Loucy (cell line): ENCODE measurements around the gene C12orf57.

Experiments used
- H2AFZ ChIP-seq: fragments of 200-600 bp; sonication (generic); 2 replicates; pipeline ENCODE4 v1.6.0; 2016; ENCODE audit warnings: antibody characterized with exemption, mild to moderate bottlenecking, low read length, moderate library complexity
- H3F3A ChIP-seq: fragments of 200-600 bp; 2 replicates; pipeline ENCODE4 v1.6.0; 2016; ENCODE audit warnings: antibody characterized with exemption, low read depth, mild to moderate bottlenecking
- H3K27me3 ChIP-seq: fragments of 200-600 bp; sonication (generic); 2 replicates; pipeline ENCODE4 v1.6.1; 2014; ENCODE audit warnings: low read length, mild to moderate bottlenecking; ENCODE audit not compliant: insufficient read depth, poor library complexity, severe bottlenecking
- H3K36me3 ChIP-seq: fragments of 200-600 bp; sonication (generic); 2 replicates; pipeline ENCODE4 v1.6.1; 2016; ENCODE audit warnings: low read length; ENCODE audit not compliant: insufficient read depth
- H3K4me1 ChIP-seq: fragments of 200-600 bp; sonication (generic); 2 replicates; pipeline ENCODE4 v1.5.1; 2014; ENCODE audit warnings: low read length, mild to moderate bottlenecking; ENCODE audit not compliant: insufficient read depth, poor library complexity, severe bottlenecking
- H3K4me2 ChIP-seq: fragments of 200-600 bp; sonication (generic); 2 replicates; pipeline ENCODE4 v1.6.0; 2014; ENCODE audit warnings: antibody characterized with exemption, low read length, low read depth, mild to moderate bottlenecking; ENCODE audit not compliant: poor library complexity, severe bottlenecking
- H3K4me3 ChIP-seq: fragments of 200-600 bp; sonication (generic); 2 replicates; pipeline ENCODE4 v1.5.1; 2014; ENCODE audit warnings: low read length, mild to moderate bottlenecking, mixed read lengths; ENCODE audit not compliant: poor library complexity, severe bottlenecking
- H3K79me2 ChIP-seq: fragments of 200-600 bp; sonication (generic); 2 replicates; pipeline ENCODE4 v1.6.1; 2014; ENCODE audit warnings: low read length; ENCODE audit not compliant: insufficient read depth
- H3K9ac ChIP-seq: fragments of 200-600 bp; sonication (generic); 2 replicates; pipeline ENCODE4 v1.6.0; 2014; ENCODE audit warnings: mild to moderate bottlenecking, low read depth, low read length, moderate library complexity; ENCODE audit not compliant: poor library complexity, severe bottlenecking
- H3K9me2 ChIP-seq: fragments of 200-600 bp; sonication (generic); replicated peaks from 2 replicates; pipeline ENCODE4 v1.6.1; 2016; ENCODE audit warnings: low read depth, low read length, mixed read lengths
- H3K9me3 ChIP-seq: fragments of 200-600 bp; sonication (generic); 2 replicates; pipeline ENCODE4 v1.6.1; 2014; ENCODE audit warnings: mild to moderate bottlenecking, antibody characterized with exemption, low read length, low read depth; ENCODE audit not compliant: insufficient read depth
- H4K20me1 ChIP-seq: fragments of 200-600 bp; sonication (generic); 2 replicates; pipeline ENCODE4 v1.6.0; 2014; ENCODE audit warnings: antibody characterized with exemption, low read length, mild to moderate bottlenecking; ENCODE audit not compliant: insufficient read depth, poor library complexity, severe bottlenecking
- CTCF ChIP-seq: fragments of 200-600 bp; sonication (generic); conservative IDR thresholded peaks from 2 replicates; pipeline ENCODE4 v1.5.1; 2014; ENCODE audit warnings: mild to moderate bottlenecking, antibody characterized with exemption, low read length
- EZH2phosphoT487 ChIP-seq: fragments of 200-600 bp; IDR thresholded peaks from 2 replicates; pipeline ENCODE4 v1.6.1; 2018; ENCODE audit warnings: antibody characterized with exemption, mild to moderate bottlenecking, moderate library complexity, borderline replicate concordance

C12orf57 gene

DNA sequence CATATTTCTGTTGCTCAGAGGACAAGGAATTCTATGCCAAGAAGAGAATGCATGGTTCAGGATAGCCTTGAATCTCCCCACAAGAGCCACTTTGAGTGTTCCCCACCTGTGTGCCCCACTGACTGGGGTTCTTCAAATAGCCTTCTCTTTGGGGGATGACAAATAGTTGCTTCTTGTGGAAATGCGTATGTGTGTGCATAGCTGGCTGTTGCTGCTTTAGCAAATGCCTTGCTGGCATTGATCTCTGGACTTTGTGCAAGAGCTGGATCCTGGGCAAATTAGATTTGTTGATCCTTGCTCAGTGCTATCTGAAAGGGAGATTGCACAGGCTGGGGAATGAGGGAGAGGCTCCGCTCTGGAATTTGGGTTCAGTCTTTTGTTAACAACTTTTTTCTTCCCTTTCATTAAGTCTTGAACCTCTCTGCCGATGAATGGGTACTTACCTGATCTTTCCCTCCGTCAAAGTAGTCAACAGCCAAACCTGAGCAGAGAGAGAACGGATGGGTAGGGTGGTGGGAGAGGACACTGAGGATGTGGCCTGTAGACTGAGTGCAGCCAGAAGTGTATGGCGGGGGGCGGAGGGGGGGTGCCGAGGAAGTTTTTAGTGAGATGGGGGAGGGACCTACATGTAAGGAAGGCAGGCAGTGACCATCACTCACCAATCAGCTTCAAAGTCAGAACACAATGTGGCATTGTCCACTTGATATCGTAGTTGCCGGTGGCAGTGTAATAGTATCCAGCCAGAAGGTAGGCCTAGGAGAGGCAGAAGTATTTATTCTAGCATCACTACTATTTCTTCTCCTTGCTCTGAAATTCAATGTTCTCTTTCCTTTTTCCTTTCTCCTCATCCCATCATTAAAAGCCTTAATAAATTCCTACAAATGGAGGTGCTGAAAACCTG lies 37.6 kb downstream of the C12orf57 start:
- H3K79me2 ChIP-seq: no peaks in the 10 kb centered on the region
- H3F3A ChIP-seq: no peaks in the 10 kb centered on the region
- H3K9ac ChIP-seq: no peak overlapping the region
- no peak overlapping the region for H3K4me3 ChIP-seq
- H3K9me3 ChIP-seq: no peaks in the 10 kb centered on the region
- TF ChIP-seq EZH2phosphoT487: no peak
- no peak for TF ChIP-seq CTCF
- peaks cover 51% of the 10 kb centered on the region; the same call in 1 of the 2 replicates for H3K36me3 ChIP-seq
- H3K27me3 ChIP-seq: no peaks in the 10 kb centered on the region
- H3K9me2 ChIP-seq: no peaks in the 10 kb centered on the region
- no peak overlapping the region for H2AFZ ChIP-seq
- H3K4me1 ChIP-seq: no peaks in the 10 kb centered on the region
- no peak overlapping the region for H3K4me2 ChIP-seq
- H4K20me1 ChIP-seq: no peaks in the 10 kb centered on the region

DNA sequence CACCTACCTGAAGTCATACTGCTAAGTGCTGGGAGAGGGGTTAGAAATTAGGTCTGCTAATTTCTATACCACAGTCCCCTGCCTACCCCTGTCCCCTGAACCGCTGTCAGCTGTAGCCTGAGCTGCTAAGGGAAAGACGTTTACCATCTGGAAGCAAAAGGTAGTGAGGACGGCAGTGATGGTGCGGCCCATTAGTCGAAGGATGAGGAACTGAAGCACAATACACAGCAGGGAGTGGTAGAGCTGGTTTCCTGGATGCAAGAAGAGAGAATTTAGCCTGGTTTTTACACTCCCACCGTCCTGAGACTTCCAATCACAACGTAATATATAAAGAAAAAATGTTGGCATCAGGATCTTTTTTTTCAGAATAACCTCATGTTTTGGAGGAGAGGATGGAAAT lies 38.7 kb downstream of the C12orf57 start:
- H3K27me3 ChIP-seq: no peaks in the 10 kb centered on the region
- TF ChIP-seq EZH2phosphoT487 (no peak), CTCF (no peak)

DNA sequence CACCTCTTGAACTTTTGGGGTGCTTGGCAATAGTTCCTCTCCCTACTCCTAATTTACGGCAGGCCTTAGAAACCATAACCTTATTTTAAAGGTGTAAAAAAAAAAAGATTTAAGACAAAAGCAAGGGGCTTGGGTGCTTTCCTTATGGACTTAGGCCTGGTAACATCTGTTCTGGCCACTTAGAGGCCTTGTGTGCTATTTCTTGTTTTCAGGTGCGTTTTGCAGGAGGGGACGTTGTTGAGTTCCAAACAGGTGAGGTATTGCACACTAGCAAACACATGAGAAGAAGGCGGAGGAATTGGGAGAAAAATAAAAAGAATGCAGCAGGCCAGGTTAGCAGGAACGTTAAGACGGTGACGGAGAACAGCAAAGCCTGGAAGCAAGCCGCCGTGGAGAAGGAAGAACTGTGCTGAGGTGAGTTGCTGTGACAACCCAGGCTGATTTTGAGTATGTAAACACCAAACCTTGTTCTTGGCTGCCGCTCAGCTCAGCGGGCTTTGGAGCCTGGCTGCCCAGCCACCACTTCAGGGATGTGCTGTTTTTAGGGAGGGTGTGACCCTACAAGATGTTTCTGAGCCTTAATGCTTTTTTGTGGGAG lies 44.2 kb downstream of the C12orf57 start:
- peaks cover 11% of the 10 kb centered on the region; the same call in 1 of the 2 replicates for H3K36me3 ChIP-seq

More for the DNA sequence above, 38.7 kb downstream of the C12orf57 start:
- no peaks in the 10 kb centered on the region for H4K20me1 ChIP-seq
- H3K4me2 ChIP-seq: no peak overlapping the region
- no peak overlapping the region for H3K9ac ChIP-seq
- no peaks in the 10 kb centered on the region for H3K4me1 ChIP-seq
- no peaks in the 10 kb centered on the region for H3F3A ChIP-seq
- H3K9me2 ChIP-seq: no peaks in the 10 kb centered on the region
- no peak overlapping the region for H2AFZ ChIP-seq
- no peaks in the 10 kb centered on the region for H3K79me2 ChIP-seq
- H3K36me3 ChIP-seq: peaks cover 40% of the 10 kb centered on the region; the same call in 1 of the 2 replicates
- H3K4me3 ChIP-seq: no peak overlapping the region
- H3K9me3 ChIP-seq: no peaks in the 10 kb centered on the region

More for the DNA sequence above, 44.2 kb downstream of the C12orf57 start:
- H3K4me1 ChIP-seq: no peaks in the 10 kb centered on the region
- no peak overlapping the region for H3K9ac ChIP-seq
- H2AFZ ChIP-seq: no peak overlapping the region
- H3K4me3 ChIP-seq: no peak overlapping the region
- H3K4me2 ChIP-seq: no peak overlapping the region
- H3K9me3 ChIP-seq: no peaks in the 10 kb centered on the region
- no peaks in the 10 kb centered on the region for H3K27me3 ChIP-seq
- no peaks in the 10 kb centered on the region for H3K9me2 ChIP-seq
- no peaks in the 10 kb centered on the region for H3F3A ChIP-seq
- no peaks in the 10 kb centered on the region for H3K79me2 ChIP-seq
- H4K20me1 ChIP-seq: no peaks in the 10 kb centered on the region
- no peak for TF ChIP-seq CTCF
- no peak for TF ChIP-seq EZH2phosphoT487
